NT2/D1 (cell line): ENCODE data around the gene NRBF2.

Experiments used
- YY1 ChIP-seq: IDR thresholded peaks from 2 replicates; pipeline ENCODE4 v1.6.1; 2011; ENCODE audit not compliant: insufficient read length, insufficient read depth
- ZNF274 ChIP-seq: IDR thresholded peaks from 2 replicates; pipeline ENCODE4 v1.6.1; 2011; ENCODE audit warnings: mild to moderate bottlenecking, low read depth, low read length

DNA sequence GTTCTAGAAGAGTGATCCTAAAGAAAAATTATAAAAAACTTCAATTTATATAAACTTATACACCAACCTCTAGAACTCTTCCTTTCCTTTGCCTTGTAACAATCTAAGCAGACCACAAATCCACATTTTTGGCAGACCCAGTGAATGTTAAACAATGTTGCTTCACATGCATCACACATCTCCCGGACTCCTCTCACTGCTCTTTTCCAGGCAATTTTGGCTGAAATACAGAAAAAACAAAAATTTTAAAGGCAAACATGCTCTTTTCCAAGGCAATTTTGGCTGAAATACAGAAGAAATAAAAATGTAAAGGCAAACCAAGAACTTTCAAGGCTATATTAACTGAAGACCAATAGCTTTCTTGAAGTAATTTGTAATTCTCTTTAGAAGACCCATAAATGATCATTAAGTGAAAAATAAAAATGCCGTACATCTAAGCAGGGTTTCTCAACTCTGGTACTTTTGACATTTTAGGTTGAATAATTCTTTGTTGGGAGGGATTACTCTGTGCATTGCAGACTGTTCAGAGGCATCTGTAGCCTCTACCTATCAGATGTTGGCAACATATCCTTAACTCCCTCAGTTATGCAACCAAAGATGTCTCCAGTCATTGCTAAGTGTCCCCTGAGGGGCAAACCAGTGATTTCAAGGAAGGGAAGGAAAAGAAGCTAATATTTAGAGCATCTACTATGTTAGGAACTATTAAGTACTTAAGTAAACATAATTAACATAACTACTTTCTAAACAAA is 64.4 kb downstream of the NRBF2 start:
- TF ChIP-seq YY1, result no peak
- no peak for TF ChIP-seq ZNF274
